ENCODE measurements around the gene FBXO22.

Gene FBXO22

GRCh38 chr15:75918135-75918534 is 14.5 kb downstream of the FBXO22 start:
- no peak for DNase-seq (ENCODE audit: extremely low read depth in 1 of 2, low read depth in 1 of 2)

GRCh38 chr15:75920079-75920478 is 16.4 kb downstream of the FBXO22 start:
- DNase-seq (ENCODE audit: extremely low read depth in 1 of 2, low read depth in 1 of 2) = no peak

- DNase-seq (ENCODE audit: extremely low read depth in 1 of 2, low read depth in 1 of 2) = no peak
Measured at GRCh38 chr15:75921732-75922703, 18.3 kb downstream of the FBXO22 start.

GRCh38 chr15:75923756-75924155 is 20.1 kb downstream of the FBXO22 start:
- DNase-seq (ENCODE audit: extremely low read depth in 1 of 2, low read depth in 1 of 2) = no peak

- DNase-seq (ENCODE audit: extremely low read depth in 1 of 2, low read depth in 1 of 2) = no peak
Measured at GRCh38 chr15:75924576-75924975, 20.9 kb downstream of the FBXO22 start.

- DNase-seq (ENCODE audit: extremely low read depth in 1 of 2, low read depth in 1 of 2) = no peak
Measured at GRCh38 chr15:75925440-75925839, 21.8 kb downstream of the FBXO22 start.

- DNase-seq (ENCODE audit: extremely low read depth in 1 of 2, low read depth in 1 of 2) = no peak
Measured at GRCh38 chr15:75926931-75927330, 23.3 kb downstream of the FBXO22 start.

GRCh38 chr15:75927601-75928000 is 23.9 kb downstream of the FBXO22 start:
- no peak for DNase-seq (ENCODE audit: extremely low read depth in 1 of 2, low read depth in 1 of 2)

- DNase-seq (ENCODE audit: extremely low read depth in 1 of 2, low read depth in 1 of 2) = no peak
Measured at GRCh38 chr15:75928680-75929608, 25.3 kb downstream of the FBXO22 start.

GRCh38 chr15:75929799-75930565 is 26.3 kb downstream of the FBXO22 start:
- no peak for DNase-seq (ENCODE audit: extremely low read depth in 1 of 2, low read depth in 1 of 2)

- DNase-seq (ENCODE audit: extremely low read depth in 1 of 2, low read depth in 1 of 2) = no peak
Measured at GRCh38 chr15:75930866-75931265, 27.2 kb downstream of the FBXO22 start.

GRCh38 chr15:75942464-75942863 is 38.8 kb downstream of the FBXO22 start:
- no peak for DNase-seq (ENCODE audit: extremely low read depth in 1 of 2, low read depth in 1 of 2)

GRCh38 chr15:75943246-75943645 is 39.6 kb downstream of the FBXO22 start:
- no peak for DNase-seq (ENCODE audit: extremely low read depth in 1 of 2, low read depth in 1 of 2)

GRCh38 chr15:75943713-75944215 is 40.1 kb downstream of the FBXO22 start:
- no peak for DNase-seq (ENCODE audit: extremely low read depth in 1 of 2, low read depth in 1 of 2)

GRCh38 chr15:75945953-75946352 is 42.3 kb downstream of the FBXO22 start:
- DNase-seq (ENCODE audit: extremely low read depth in 1 of 2, low read depth in 1 of 2) = no peak

GRCh38 chr15:75947092-75947491 is 43.4 kb downstream of the FBXO22 start:
- DNase-seq (ENCODE audit: extremely low read depth in 1 of 2, low read depth in 1 of 2) = no peak

- DNase-seq (ENCODE audit: extremely low read depth in 1 of 2, low read depth in 1 of 2) = no peak
Measured at GRCh38 chr15:75948761-75949296, 45.2 kb downstream of the FBXO22 start.

GRCh38 chr15:75952525-75952924 is 48.8 kb downstream of the FBXO22 start:
- no peak for DNase-seq (ENCODE audit: extremely low read depth in 1 of 2, low read depth in 1 of 2)

- no peak for DNase-seq (ENCODE audit: extremely low read depth in 1 of 2, low read depth in 1 of 2)
Measured at GRCh38 chr15:75955720-75956119, 52.0 kb downstream of the FBXO22 start.

- no peak for DNase-seq (ENCODE audit: extremely low read depth in 1 of 2, low read depth in 1 of 2)
Measured at GRCh38 chr15:75961331-75961730, 57.7 kb downstream of the FBXO22 start.

Data from activated CD8-positive, alpha-beta memory T cell treated with anti-CD3 and anti-CD28 coated beads for 1 hour (primary cell).